Endodermal cell (in vitro differentiated cells): ENCODE measurements around the gene GHRHR. TPM values are rescaled to one million over a fixed set of nuclear protein-coding genes. Genes with fewer than 3 reads are reported as not detected.

Experiments
- DNase-seq: peaks from one replicate; pipeline ENCODE4 v3.0.0-alpha.2; 2017
- H3K27ac ChIP-seq: 2 replicates; pipeline ENCODE4 v1.5.1; 2013; ENCODE audit warnings: mild to moderate bottlenecking, low read depth, low read length, moderate library complexity
- H3K27me3 ChIP-seq: 2 replicates; pipeline ENCODE4 v1.6.1; 2013; ENCODE audit warnings: mild to moderate bottlenecking, low read length, moderate library complexity; ENCODE audit not compliant: insufficient read depth, control insufficient read depth, poor library complexity, severe bottlenecking
- H3K36me3 ChIP-seq: 2 replicates; pipeline ENCODE4 v1.7.0; 2013; ENCODE audit warnings: mild to moderate bottlenecking, low read length, moderate library complexity; ENCODE audit not compliant: control insufficient read depth, insufficient read depth
- H3K4me1 ChIP-seq: one replicate; pipeline ENCODE4 v1.7.0; 2013; ENCODE audit warnings: low read length; ENCODE audit not compliant: control insufficient read depth, insufficient read depth
- H3K4me3 ChIP-seq: 2 replicates; pipeline ENCODE4 v1.5.1; 2013; ENCODE audit warnings: mild to moderate bottlenecking, low read length, moderate library complexity
- H3K9ac ChIP-seq: 2 replicates; pipeline ENCODE4 v1.6.1; 2013; ENCODE audit warnings: mild to moderate bottlenecking, low read length, moderate library complexity; ENCODE audit not compliant: poor library complexity, severe bottlenecking; ENCODE audit errors: extremely low read depth
- H3K9me3 ChIP-seq: 2 replicates; pipeline ENCODE4 v1.6.1; 2013; ENCODE audit warnings: mild to moderate bottlenecking, low read length, moderate library complexity; ENCODE audit not compliant: control insufficient read depth
- H3K27ac Mint-ChIP-seq: 2 replicates; pipeline ENCODE4 v1.8.0; 2020; ENCODE audit warnings: mixed read lengths
- H3K27me3 Mint-ChIP-seq: 2 replicates; pipeline ENCODE4 v1.8.0; 2021; ENCODE audit warnings: mild to moderate bottlenecking, mixed read lengths; ENCODE audit not compliant: insufficient read depth
- H3K36me3 Mint-ChIP-seq: 2 replicates; pipeline ENCODE4 v1.8.0; 2020; ENCODE audit warnings: low read depth, mixed read lengths
- H3K4me1 Mint-ChIP-seq: 2 replicates; pipeline ENCODE4 v1.8.0; 2020; ENCODE audit warnings: mixed read lengths
- H3K4me3 Mint-ChIP-seq: 2 replicates; pipeline ENCODE4 v1.8.0; 2020; ENCODE audit warnings: mild to moderate bottlenecking, moderate library complexity, mixed read lengths
- H3K9me3 Mint-ChIP-seq: 2 replicates; pipeline ENCODE4 v1.8.0; 2020; ENCODE audit warnings: mild to moderate bottlenecking, mixed read lengths
- CTCF ChIP-seq: fragments of 200-600 bp; sonication (generic); conservative IDR thresholded peaks from 2 replicates; pipeline ENCODE4 v1.5.0; 2021; ENCODE audit warnings: antibody characterized with exemption, mild to moderate bottlenecking
- WGBS, 2 experiments: methylation state at CpG; one replicate each; pipeline versions ENCODE4 v1.1.5 to v1.1.7; 2013; ENCODE audit warnings: missing lambda C conversion rate in 2 of 2, mixed read lengths in 1 of 2; ENCODE audit not compliant: insufficient coverage in 1 of 2, insufficient read length in 1 of 2; 5-methylcytosine and 5-hydroxymethylcytosine counted together
- total RNA-seq, 2 donors: library from RNA; stranded (reverse); fragmentation: NEBNext Ultra II Directional in 1 of 2; extraction: Animal tissue kit (Norgen Biotek cat#: 25700) in 1 of 2; gene quantifications; 2 replicates in 1 of 2; 3 replicates in 1 of 2; pipeline ENCODE4 v1.2.1, GENCODE V29; 2021

Gene GHRHR
- total RNA-seq, 2 donors from 2014 or later: not detected

GRCh38 chr7:31017032-31017675 lies 53.4 kb downstream of the GHRHR start:
- TF ChIP-seq CTCF: no peak
- no peaks in the 10 kb centered on the region for H3K36me3 ChIP-seq
- H3K27me3 Mint-ChIP-seq: peaks cover 5% of the 10 kb centered on the region
- no peak overlapping the region for H3K4me3 Mint-ChIP-seq
- H3K4me1 ChIP-seq: no peaks in the 10 kb centered on the region
- no peak overlapping the region for H3K4me3 ChIP-seq
- H3K4me1 Mint-ChIP-seq: peaks cover 15% of the 10 kb centered on the region
- no peaks in the 10 kb centered on the region for H3K27me3 ChIP-seq
- H3K9me3 Mint-ChIP-seq: no peaks in the 10 kb centered on the region
- 87 to 92% methylated on average over 4 to 7 of the region's 7 CpGs for WGBS, 2 experiments
- H3K9ac ChIP-seq: no peak overlapping the region
- no peak overlapping the region for H3K27ac ChIP-seq
- DNase-seq: no peak
- no peaks in the 10 kb centered on the region for H3K36me3 Mint-ChIP-seq
- H3K27ac Mint-ChIP-seq: no peak overlapping the region
- no peaks in the 10 kb centered on the region for H3K9me3 ChIP-seq

DNA sequence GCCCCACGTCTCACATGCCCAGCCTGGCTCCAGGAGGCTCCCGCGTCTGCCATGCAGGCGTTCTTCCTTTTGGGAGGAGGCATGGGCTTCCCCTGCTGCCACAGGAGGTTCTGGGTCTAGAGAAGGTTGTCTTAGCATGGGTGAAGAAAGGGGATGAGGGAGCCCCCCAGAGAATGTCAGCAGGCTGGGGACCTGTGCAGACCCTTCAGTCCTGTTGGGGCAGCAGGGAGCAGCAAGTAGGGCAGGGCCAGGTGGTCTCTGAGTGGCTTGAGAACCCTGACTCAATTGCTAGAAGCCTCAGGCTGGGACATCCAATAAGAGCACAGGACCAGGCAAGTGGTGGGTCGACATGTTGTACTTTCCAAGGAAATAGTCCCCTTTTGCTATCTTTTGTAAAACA lies 54.0 kb downstream of the GHRHR start:
- Mint-ChIP-seq H3K27me3 (peaks cover 5% of the 10 kb centered on the region), H3K4me1 (peaks cover 17% of the 10 kb centered on the region), H3K9me3 (no peaks in the 10 kb centered on the region), H3K36me3 (no peaks in the 10 kb centered on the region), H3K27ac (no peak overlapping the region), H3K4me3 (no peak overlapping the region)
- Histone ChIP-seq H3K9ac (no peak overlapping the region), H3K36me3 (no peaks in the 10 kb centered on the region), H3K27me3 (no peaks in the 10 kb centered on the region), H3K9me3 (no peaks in the 10 kb centered on the region), H3K4me3 (no peak overlapping the region), H3K4me1 (no peaks in the 10 kb centered on the region), H3K27ac (no peak overlapping the region)
- WGBS, 2 experiments: 96% methylated on average over 5 of the region's 5 CpGs; no CpG with 5 or more reads in 1 of the 2 experiments
- TF ChIP-seq CTCF: peak; percentile 29
- no peak for DNase-seq

- Mint-ChIP-seq H3K27ac (no peak overlapping the region), H3K36me3 (no peaks in the 10 kb centered on the region), H3K27me3 (peaks cover 2% of the 10 kb centered on the region), H3K4me1 (peaks cover 17% of the 10 kb centered on the region), H3K9me3 (no peaks in the 10 kb centered on the region), H3K4me3 (no peak overlapping the region)
- no peaks in the 10 kb centered on the region for H3K36me3 ChIP-seq
- WGBS, 2 experiments: 86% methylated on average over 1 of the region's 1 CpG; no CpG with 5 or more reads in 1 of the 2 experiments
- H3K9me3 ChIP-seq: no peaks in the 10 kb centered on the region
- H3K27ac ChIP-seq: no peak overlapping the region
- H3K4me3 ChIP-seq: no peak overlapping the region
- H3K27me3 ChIP-seq: no peaks in the 10 kb centered on the region
- no peaks in the 10 kb centered on the region for H3K4me1 ChIP-seq
- no peak overlapping the region for H3K9ac ChIP-seq
- no peak for DNase-seq
- TF ChIP-seq CTCF: no peak
Observed at GRCh38 chr7:31019509-31019908, 55.8 kb downstream of the GHRHR start.
